Prostate gland (tissue), 2 donors: Measurements from ENCODE around the gene RFTN1.

Source experiments
- CTCF ChIP-seq, 4 experiments: fragments of 200-600 bp in 2 of 4; fragments of 450-650 bp in 2 of 4; sonication (generic) in 2 of 4; IDR thresholded peaks; 1 replicate in 3 of 4; 2 replicates in 1 of 4; pipeline ENCODE4 v1.5.1; 2016 to 2019; ENCODE audit warnings: antibody characterized with exemption in 4 of 4, mild to moderate bottlenecking in 2 of 4, moderate library complexity in 2 of 4
- POLR2A ChIP-seq: fragments of 450-650 bp; IDR thresholded peaks from one replicate; pipeline ENCODE4 v1.6.1; 2016; ENCODE audit warnings: antibody characterized with exemption, mild to moderate bottlenecking

GRCh38 chr3:16508591-16508995, 4.9 kb downstream of the RFTN1 start:
- no peak for TF ChIP-seq CTCF (IDR thresholded peaks at IDR 0.05)
- no peak for TF ChIP-seq POLR2A
